Measurements from ENCODE around the gene SUN3. TPM values are rescaled to one million over a fixed set of nuclear protein-coding genes. Genes with fewer than 3 reads are reported as not detected.
A peak's percentile ranks its signal among the peaks of the same experiment; 100 is the strongest.

Gene SUN3
- total and polyA plus RNA-seq, 2 of the 8 experiments (the other 6 are each of a cell fraction or from before 2014, with no cell fraction given): not detected

- Histone ChIP-seq H2BK120ac (replicated peaks; ENCODE audit: low read depth, low read length) (no peak overlapping the region), H2AFZ (ENCODE audit: low read length) (no peak overlapping the region; the same call in 1 of the 2 replicates), H3K23ac (ENCODE audit: insufficient read length) (no peak overlapping the region), H3K79me1 (ENCODE audit: low read depth, low read length) (no peaks in the 10 kb centered on the region; the same call in 1 of the 2 replicates), H2BK20ac (ENCODE audit: low read length) (no peak overlapping the region), H3K36me3 (ENCODE audit: control insufficient read depth in 2 of 4, insufficient read depth in 4 of 4, low read length in 3 of 4) (peaks cover 7 to 37% (median 22%) of the 10 kb centered on the region in 4 experiments; a peak in 7 of 8 replicates), H2BK5ac (ENCODE audit: low read depth, low read length) (no peak overlapping the region), H3K4me2 (ENCODE audit: insufficient read depth in 1 of 2, low read depth in 2 of 2, low read length in 2 of 2) (peak overlapping the region; percentile 29 to 71), H3K9me3 (ENCODE audit: insufficient read depth in 2 of 2, low read depth in 1 of 2, low read length in 1 of 2) (no peaks in the 10 kb centered on the region), H4K20me1 (replicated peaks in 1 of 2; ENCODE audit: control insufficient read depth in 1 of 2, insufficient read depth in 2 of 2, low read length in 2 of 2) (peaks cover 0 to 2% of the 10 kb centered on the region in 2 experiments), H3K4ac (replicated peaks; ENCODE audit: insufficient read length, low read depth, low read length) (no peak overlapping the region), H2BK15ac (ENCODE audit: low read length) (no peak overlapping the region), H3K27ac (ENCODE audit: low read depth, low read length) (no peak overlapping the region), H3K23me2 (ENCODE audit: low read depth, low read length) (peaks cover 4% of the 10 kb centered on the region; the same call in 1 of the 2 replicates), H2AK5ac (ENCODE audit: low read depth, low read length) (no peak overlapping the region), H3K9ac (replicated peaks in 1 of 4; ENCODE audit: extremely low read depth in 1 of 4, low read depth in 3 of 4, low read length in 3 of 4) (no peak overlapping the region), H4K5ac (ENCODE audit: insufficient read length, low read depth, low read length) (no peak overlapping the region), H3K27me3 (replicated peaks in 1 of 4; ENCODE audit: control insufficient read depth in 3 of 4, extremely low read depth in 1 of 4, insufficient read depth in 3 of 4, low read length in 3 of 4) (no peaks in the 10 kb centered on the region), H3K56ac (replicated peaks; ENCODE audit: insufficient read length, low read depth, low read length) (no peak overlapping the region), H3K79me2 (ENCODE audit: control insufficient read depth in 1 of 2, insufficient read depth in 2 of 2, low read length in 2 of 2) (peaks cover 5 to 13% of the 10 kb centered on the region in 2 experiments), H2BK12ac (ENCODE audit: low read depth, low read length) (no peak overlapping the region), H3K4me3 (ENCODE audit: extremely low read depth in 1 of 4, insufficient read depth in 2 of 4, low read depth in 3 of 4, low read length in 4 of 4) (peak overlapping the region; percentile 3 to 80 (median 46); a peak in 5 of 8 replicates), H3K18ac (ENCODE audit: extremely low read depth, low read length) (no peak overlapping the region), H4K91ac (replicated peaks; ENCODE audit: insufficient read length, low read length) (no peak overlapping the region), H3K14ac (ENCODE audit: insufficient read length) (no peak overlapping the region), H4K8ac (ENCODE audit: extremely low read depth, insufficient read depth, low read length) (no peak overlapping the region), H3K4me1 (replicated peaks in 1 of 4; ENCODE audit: control insufficient read depth in 3 of 4, insufficient read depth in 4 of 4, low read length in 3 of 4) (peaks cover 0 to 4% (median 3%) of the 10 kb centered on the region in 4 experiments; a peak in 3 of 7 replicates)
- ChIA-PET CTCF (ENCODE audit: partially characterized antibody) (interaction anchor here (1.1 kb wide), 1 partner anchor 9 kb away, joined by 4 read pairs; no protein-coding TSS in a partner anchor), POLR2A (ENCODE audit: partially characterized antibody) (interaction anchor here (1.0 to 1.4 kb wide), 3 partner anchors 12 to 109 kb away, joined by 3 to 6 read pairs (median 5); partner anchors contain the start of gene UPP1)
- DNase-seq (ENCODE audit: low read depth in 1 of 2, low spot score in 2 of 2) (no peak), FAIRE-seq (no peak)
- 57% methylated on average over 7 of the region's 7 CpGs; no CpG with 5 or more reads in 1 of the 2 experiments for WGBS, 2 experiments (ENCODE audit: extremely low coverage in 1 of 2, insufficient coverage in 1 of 2, insufficient read length in 1 of 2, insufficient replicate concordance in 2 of 2, low coverage in 1 of 2, low lambda C conversion rate in 2 of 2, missing lambda C conversion rate in 1 of 2)
- TF ChIP-seq RAD21 (IDR thresholded peaks at IDR 0.05 in 1 of 2, conservative IDR thresholded peaks at IDR 0.05 in 1 of 2; ENCODE audit: low read depth in 2 of 2, low read length in 2 of 2) (no peak), JUND (IDR thresholded peaks at IDR 0.05; ENCODE audit: low read length) (no peak), SP2 (IDR thresholded peaks at IDR 0.05; ENCODE audit: low read length) (no peak), POLR2A (IDR thresholded peaks at IDR 0.05; ENCODE audit: control extremely low read depth in 1 of 2, low read depth in 2 of 2, low read length in 2 of 2) (no peak), POU5F1 (IDR thresholded peaks at IDR 0.05; ENCODE audit: low read depth, low read length) (no peak)
Observed at GRCh38 chr7:47979832-47980181, 49.1 kb downstream of the SUN3 start.

Measured in H1 (cell line).